Umbilical cord (tissue), 2 donors: Measurements from ENCODE around the gene SUCLA2. TPM values are rescaled to one million over a fixed set of nuclear protein-coding genes. Genes with fewer than 3 reads are reported as not detected.
"Not testable (repeated sequence)": the region's sequence is repeated elsewhere in the genome, so short reads cannot be mapped to it uniquely, and the experiment has no call there.

Experiments
- DNase-seq: peaks from one replicate; pipeline ENCODE4 v3.0.0-alpha.2; 2015; ENCODE audit warnings: low spot score
- total RNA-seq: library from RNA; depleted of rRNA; stranded (reverse); fragments of >200 nt; gene quantifications from one replicate; pipeline ENCODE4 v1.2.3, GENCODE V29; 2014; ENCODE audit warnings: low replicate concordance; ENCODE audit not compliant: insufficient read depth

SUCLA2 gene
- 40.4 TPM for total RNA-seq

- peak; percentile 94 for DNase-seq
These were observed at the start of gene SUCLA2 for GRCh38 chr13:48001114-48001881. Gene SUCLA2, minus strand, starts transcription at chr13:48001273. Its CDS starts 4 bp downstream, at chr13:48001269.

- no peak for DNase-seq
These were observed 49.5 kb upstream of the SUCLA2 start for GRCh38 chr13:48050550-48050949.

GRCh38 chr13:48043789-48044503 lies 42.9 kb upstream of the SUCLA2 start:
- no peak for DNase-seq

- no peak for DNase-seq
These were observed 41.8 kb upstream of the SUCLA2 start for GRCh38 chr13:48042894-48043293.

GRCh38 chr13:48040896-48041295 lies 39.8 kb upstream of the SUCLA2 start:
- no peak for DNase-seq

GRCh38 chr13:48040049-48040448 lies 39.0 kb upstream of the SUCLA2 start:
- no peak for DNase-seq

- no peak for DNase-seq
These were observed 37.7 kb upstream of the SUCLA2 start for GRCh38 chr13:48038761-48039160.

- peak; percentile 98 for DNase-seq
These were observed 36.5 kb upstream of the SUCLA2 start, which contains the start of gene NUDT15 for GRCh38 chr13:48037346-48038173. Gene NUDT15, plus strand, starts transcription at chr13:48037726. Its CDS starts 21 bp downstream, at chr13:48037747.

GRCh38 chr13:48029859-48030258 lies 28.8 kb upstream of the SUCLA2 start:
- DNase-seq, result no peak

GRCh38 chr13:48028066-48028465 lies 27.0 kb upstream of the SUCLA2 start:
- DNase-seq, result no peak

GRCh38 chr13:48019796-48020195 lies 18.7 kb upstream of the SUCLA2 start:
- no peak for DNase-seq

- no peak for DNase-seq
These were observed 17.6 kb upstream of the SUCLA2 start for GRCh38 chr13:48018637-48019036.

- DNase-seq, result no peak
These were observed 13.3 kb upstream of the SUCLA2 start for GRCh38 chr13:48014359-48014758.

- no peak for DNase-seq
These were observed 11.6 kb upstream of the SUCLA2 start for GRCh38 chr13:48012668-48013067.

- no peak for DNase-seq
These were observed 9.6 kb upstream of the SUCLA2 start for GRCh38 chr13:48010698-48011097.

GRCh38 chr13:48009284-48009683 lies 8.2 kb upstream of the SUCLA2 start:
- no peak for DNase-seq

- no peak for DNase-seq
These were observed 5.3 kb upstream of the SUCLA2 start for GRCh38 chr13:48006396-48006795.

GRCh38 chr13:48004201-48004600 lies 3.1 kb upstream of the SUCLA2 start:
- peak; percentile 3 for DNase-seq

GRCh38 chr13:48001999-48002398 lies 926 bp upstream of the SUCLA2 start:
- DNase-seq, result not testable (repeated sequence)

- DNase-seq, result no peak
These were observed 437 bp downstream of the SUCLA2 start for GRCh38 chr13:48000559-48001113.

GRCh38 chr13:47999973-48000372 lies 1.1 kb downstream of the SUCLA2 start:
- no peak for DNase-seq

GRCh38 chr13:47997384-47997783 lies 3.7 kb downstream of the SUCLA2 start:
- DNase-seq, result no peak
